HG02938 (cell line): ENCODE results near the gene FAU.

Experiments
- ATAC-seq: cut with Tn5 transposase; IDR thresholded peaks from one replicate; pipeline ENCODE4 v1.9.1; 2021; ENCODE audit warnings: mild to moderate bottlenecking, moderate library complexity; ENCODE audit not compliant: unreplicated experiment

Gene FAU

DNA sequence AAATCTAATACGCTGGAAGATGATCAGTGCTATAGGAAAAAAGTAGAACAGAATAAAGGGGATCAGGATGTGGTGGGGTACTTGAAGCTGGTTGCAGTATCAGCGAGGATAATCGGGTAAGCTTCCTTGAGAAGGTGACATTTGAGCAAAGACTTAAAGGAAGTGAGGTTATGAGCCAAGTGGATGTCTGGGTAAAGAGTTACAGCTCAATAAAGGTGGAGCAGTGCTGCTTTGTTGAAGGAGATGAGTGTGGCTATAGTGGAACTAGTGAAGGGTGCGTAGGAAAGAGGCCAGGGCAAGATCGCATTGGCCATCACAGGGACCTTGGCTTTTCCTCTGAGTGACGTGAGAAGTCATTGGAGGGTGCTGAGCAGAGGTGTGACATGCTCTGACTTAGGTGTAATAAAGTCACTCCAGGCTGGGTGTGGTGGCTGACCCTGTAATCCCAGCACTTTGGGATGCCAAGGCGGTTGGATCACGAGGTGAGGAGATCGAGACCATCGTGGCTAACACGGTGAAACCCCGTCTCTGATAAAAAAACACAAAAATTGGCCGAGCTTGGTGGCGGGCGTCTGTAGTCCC is 14.7 kb upstream of the FAU start:
- ATAC-seq, result no peak

DNA sequence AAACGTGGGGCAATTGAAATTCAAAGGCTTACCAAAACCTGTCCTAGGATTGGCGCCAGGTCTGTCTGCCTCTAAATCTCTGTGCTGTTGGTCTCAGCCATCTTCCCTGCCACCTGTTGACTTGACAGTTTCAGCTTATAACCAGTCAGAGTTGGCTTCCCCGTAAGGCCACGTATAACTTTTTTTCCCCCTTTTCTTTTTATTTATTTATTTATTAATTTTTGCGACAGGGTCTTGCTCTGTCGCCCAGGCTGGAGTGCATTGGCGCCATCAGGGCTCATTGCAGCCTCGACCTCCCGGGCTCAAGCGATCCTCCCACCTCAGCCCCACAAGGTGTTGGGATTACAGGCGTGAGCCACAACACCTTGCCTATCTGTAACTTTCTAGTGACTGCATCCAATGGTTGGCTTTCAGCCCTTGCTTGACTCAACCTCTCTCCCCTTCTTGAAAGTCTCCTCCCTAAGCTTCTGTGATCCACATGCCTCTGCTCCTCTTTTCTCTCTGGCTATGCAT is 13.8 kb upstream of the FAU start:
- ATAC-seq, result no peak

- peak; percentile 73 for ATAC-seq
Measured at GRCh38 chr11:65134952-65135632, 13.2 kb upstream of the FAU start.

GRCh38 chr11:65134240-65134951 is 12.5 kb upstream of the FAU start, which contains the start of gene SYVN1:
Gene SYVN1 (minus strand): TSS chr11:65134519. CDS start chr11:65133601, 918 bp downstream.
- peak; percentile 54 for ATAC-seq

- ATAC-seq, result no peak
Measured at GRCh38 chr11:65133724-65134123, 11.8 kb upstream of the FAU start.

- no peak for ATAC-seq
Measured at GRCh38 chr11:65132988-65133700, 11.2 kb upstream of the FAU start.

DNA sequence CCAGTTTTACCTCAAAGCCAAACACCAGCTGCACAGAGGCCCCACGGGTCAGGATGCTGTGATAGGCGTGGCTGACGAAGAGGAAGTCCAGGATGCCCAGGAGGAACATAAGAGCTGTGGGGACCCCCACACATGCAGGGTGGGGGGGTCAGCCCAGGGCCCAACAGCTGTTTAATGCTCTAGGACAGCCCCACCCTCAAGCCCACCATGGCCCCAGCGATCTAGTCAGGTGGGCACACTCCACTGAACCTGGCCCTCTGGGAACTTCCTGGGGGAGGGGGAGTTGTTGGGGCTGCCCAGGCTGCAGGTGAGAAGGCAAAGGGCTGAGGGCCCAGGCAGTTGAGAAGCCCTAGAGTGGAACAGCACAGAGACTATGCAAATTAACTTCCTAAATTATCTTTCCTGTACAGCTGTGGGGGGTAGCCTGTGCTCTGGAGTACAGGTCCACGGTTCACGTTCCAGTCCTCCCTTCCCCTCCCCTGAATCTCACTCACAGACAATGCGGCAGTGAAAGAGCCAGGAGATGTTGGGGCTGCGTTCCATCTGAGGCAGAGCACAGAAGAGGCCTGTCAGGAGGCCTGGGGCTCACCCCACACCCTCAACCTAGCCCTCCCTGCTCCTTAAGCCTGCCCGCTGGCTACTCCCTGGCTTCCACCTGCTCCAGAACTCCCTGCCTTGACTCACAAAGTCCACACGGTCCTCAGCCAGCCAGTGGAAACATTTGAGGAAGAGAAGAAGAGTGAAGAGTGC is 10.5 kb upstream of the FAU start:
- no peak for ATAC-seq

DNA sequence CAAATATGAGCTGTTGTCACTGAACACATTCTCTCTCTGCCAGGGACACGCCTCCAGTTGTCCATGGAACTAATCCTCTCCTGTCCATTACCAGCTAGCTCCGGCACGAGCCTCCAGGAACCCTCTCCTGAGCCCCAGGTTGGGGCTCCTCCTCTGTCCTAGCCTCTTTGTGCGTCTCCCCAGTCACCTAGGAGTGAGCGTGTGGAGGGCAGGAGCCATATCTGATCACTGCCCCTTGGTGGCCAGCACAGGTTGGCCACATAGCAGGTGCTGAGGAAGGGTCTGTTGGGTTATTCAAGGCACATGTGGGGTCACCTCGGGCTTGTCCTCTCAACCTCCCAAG is 9.9 kb upstream of the FAU start:
- ATAC-seq, result no peak

GRCh38 chr11:65131417-65131776 is 9.5 kb upstream of the FAU start:
- no peak for ATAC-seq

DNA sequence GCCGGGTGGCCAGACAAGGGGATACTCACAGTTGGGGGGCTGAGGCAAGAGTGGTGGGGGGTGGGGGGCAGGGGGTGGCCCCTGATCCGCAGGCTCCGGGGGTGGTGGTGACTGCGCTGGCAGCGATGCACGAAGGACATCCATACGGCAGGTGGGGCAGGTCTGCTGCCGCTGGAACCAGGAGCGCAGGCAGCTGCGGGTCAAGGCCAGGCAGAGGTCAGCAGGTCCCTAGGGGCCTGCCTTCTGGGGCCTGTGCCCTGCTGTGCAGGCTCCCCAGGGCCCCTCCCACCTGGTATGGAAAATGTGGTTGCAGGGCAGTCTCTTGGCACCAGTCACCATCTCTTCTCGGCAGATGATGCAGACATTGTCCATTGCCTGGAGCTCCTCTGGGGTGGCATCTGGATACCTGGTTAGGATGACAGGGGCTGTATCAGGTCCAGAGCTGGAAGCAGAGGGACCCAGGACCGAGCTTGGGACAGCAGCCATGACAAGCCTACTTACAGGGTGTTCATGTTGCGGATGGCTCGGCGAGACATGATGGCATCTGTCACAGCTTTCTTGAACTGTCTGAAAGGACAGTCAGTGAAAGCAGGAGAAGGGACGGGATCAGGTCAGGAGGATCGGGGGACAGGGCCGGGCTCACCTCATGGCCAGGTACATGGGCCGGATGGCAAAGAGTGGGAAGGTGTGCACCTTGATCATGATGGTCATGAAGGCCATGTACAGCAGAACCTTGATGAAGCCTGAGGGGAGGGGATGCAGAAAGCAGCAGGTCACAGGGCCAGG is 8.9 kb upstream of the FAU start:
- no peak for ATAC-seq

GRCh38 chr11:65129649-65130441 is 7.9 kb upstream of the FAU start:
- ATAC-seq, result no peak

GRCh38 chr11:65128182-65129145 is 6.5 kb upstream of the FAU start:
- no peak for ATAC-seq

DNA sequence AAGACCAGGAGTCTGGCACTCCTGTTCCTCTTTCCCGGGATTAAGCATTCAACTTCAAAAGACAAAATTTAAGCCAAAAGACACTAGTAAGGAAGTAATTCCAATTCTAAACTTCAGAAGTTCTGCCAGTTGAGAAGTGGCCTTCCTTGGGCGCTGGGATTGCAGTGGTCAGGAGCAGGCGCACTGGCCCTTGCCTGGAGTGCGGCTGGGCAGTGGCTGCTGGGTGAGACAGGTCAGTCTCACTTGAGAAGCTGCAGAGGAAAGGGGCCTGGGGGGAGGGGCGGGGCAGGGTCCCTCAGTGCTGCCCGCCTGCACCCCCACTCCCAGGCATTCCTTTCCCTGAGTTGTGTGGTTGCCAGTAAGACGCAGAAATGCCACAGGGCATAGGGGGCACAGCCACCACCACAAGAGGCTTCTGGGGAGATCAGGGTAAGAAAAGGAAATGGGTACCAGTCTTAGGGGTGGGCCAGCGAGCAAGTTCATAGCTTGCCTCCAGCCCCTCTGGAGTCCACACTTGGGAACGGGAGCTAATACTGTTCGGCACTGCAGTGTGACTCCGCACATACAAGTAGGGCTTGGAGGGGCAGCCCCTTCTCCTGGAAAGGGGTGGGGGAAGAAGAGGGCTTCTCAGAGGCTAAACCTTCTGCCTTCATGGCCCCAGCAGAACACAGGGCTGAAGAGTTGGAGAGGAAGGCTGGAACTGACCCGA is 5.7 kb upstream of the FAU start:
- no peak for ATAC-seq

DNA sequence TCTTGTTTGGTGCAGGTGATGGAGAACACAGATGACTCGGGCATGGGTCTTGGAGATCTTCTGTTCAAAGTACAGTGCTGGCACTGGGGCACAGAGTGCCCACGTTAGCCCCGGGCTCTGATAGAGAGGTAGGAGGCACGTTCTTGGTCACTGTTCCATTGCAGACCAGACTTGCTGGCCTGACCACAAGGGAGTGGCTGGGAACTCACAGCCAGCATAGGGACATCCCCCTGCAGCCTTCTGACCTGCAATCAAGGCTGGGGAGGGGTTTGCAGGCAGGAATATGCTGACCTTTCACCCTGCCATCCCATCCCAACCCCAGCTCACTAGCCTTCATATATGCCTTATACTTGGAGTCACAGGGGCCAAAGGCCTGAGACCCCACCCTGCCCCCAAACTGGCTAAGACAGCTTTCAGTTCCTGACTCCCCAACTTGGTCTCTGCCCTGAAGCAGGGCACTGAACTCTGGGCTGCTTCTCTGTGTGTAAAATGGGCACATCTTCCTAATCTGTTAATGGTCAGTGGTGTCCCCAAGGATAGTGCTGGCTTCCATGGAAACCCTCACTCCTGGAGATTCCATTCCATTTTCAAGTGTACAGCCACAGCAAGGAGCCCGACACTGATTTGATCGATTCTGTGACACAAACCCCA is 4.8 kb upstream of the FAU start:
- no peak for ATAC-seq

- no peak for ATAC-seq
Measured at GRCh38 chr11:65125197-65126056, 3.5 kb upstream of the FAU start.
